Amygdala (tissue), 56 donors: Measurements from ENCODE around the gene STPG4.

Source experiments
- DNase-seq, 56 donors: peaks; one replicate each; lab custom pipeline; 2025; lab: John Stamatoyannopoulos, UW

The STPG4 gene

DNA sequence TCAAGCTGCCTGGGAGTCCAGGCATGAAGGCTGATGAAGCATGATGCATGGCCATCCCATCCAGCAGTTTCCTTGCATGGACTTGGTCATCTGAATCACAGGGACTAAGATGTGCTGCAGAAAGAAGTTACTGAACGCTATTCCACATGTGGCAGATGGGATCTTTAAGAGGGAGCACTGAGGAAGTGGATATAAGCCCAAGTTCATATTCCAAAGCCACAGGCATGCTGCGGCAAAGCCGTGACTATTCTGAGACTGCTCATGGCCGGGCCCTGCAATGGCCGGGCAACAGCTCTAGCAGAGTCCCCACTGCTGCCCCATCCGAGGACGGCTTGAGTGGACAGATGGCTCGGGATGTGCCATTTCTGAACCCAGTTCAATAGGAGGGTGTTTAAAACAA, 61.5 kb downstream of the STPG4 start:
- DNase-seq, result no peak

DNA sequence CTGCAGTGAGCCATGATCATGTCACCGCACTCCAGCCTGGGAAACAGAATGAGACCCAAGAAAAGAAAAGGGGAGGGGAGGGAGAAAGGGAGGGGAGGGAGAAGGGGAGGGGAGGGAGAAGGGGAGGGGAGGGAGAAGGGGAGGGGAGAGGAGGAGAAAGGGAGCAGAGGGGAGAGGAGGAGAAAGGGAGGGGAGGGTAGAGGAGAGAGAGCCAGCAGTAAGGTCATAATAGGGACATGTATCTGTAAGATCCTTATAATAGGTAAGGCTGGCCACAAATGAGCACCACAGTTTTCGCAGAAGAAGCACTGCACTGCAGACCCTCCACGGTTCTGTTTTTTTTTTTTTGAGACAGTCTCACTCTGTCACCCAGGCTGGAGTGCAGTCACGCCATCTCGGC, 62.6 kb downstream of the STPG4 start:
- DNase-seq, result no peak

- no peak for DNase-seq
Measured at GRCh38 chr2:47091118-47091517, 64.0 kb downstream of the STPG4 start.

DNA sequence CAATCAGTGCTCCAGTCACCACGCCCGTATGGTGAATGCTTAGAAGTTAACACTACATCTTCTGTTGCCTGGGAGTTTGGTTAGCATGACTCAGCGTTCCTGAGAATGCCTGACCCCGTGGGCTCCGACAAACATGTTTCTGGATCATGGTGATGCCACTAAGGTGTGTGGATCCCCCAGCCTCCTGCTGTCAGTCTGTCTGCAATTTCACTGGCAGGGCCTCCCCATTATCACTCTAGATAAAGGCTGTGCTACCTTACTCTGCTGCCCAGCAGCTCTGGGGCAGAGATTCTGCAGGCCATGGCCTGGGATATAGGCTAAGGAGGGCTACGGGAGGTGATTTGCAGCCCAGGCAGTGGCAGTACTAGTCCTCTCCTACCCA, 66.0 kb downstream of the STPG4 start:
- no peak for DNase-seq

- DNase-seq, result no peak
Measured at GRCh38 chr2:47088371-47089082, 66.6 kb downstream of the STPG4 start.

GRCh38 chr2:47087051-47087450, 68.1 kb downstream of the STPG4 start:
- no peak for DNase-seq

- DNase-seq, result no peak
Measured at GRCh38 chr2:47086571-47086970, 68.5 kb downstream of the STPG4 start.

GRCh38 chr2:47086054-47086471, 69.0 kb downstream of the STPG4 start:
- peak in 3 of 56 donors; percentile 18 to 65 (median 44) for DNase-seq

- DNase-seq, result peak in 7 of 56 donors; percentile 18 to 56 (median 26)
Measured at GRCh38 chr2:47083886-47084687, 71.0 kb downstream of the STPG4 start.

- no peak for DNase-seq
Measured at GRCh38 chr2:47083485-47083884, 71.6 kb downstream of the STPG4 start.

DNA sequence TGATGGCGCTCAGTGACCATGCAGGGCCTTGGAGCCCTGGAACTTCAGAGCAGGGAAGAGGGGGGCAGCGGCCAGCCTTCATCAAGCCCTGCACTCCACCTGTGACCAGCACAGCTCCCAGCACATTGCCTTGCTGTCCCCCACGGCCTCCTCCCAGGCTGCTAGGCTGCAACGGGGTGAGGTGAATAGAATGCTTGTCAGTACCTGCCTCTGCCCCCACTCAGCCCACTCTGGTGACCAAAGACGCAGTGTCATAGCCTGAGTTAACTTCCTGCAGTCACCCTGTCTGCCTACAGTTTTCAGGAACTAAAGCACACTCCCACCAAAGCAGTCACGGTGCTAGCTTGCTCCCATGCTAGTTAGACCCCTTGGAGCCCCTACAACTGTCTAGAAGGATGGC, 72.1 kb downstream of the STPG4 start:
- no peak for DNase-seq

DNA sequence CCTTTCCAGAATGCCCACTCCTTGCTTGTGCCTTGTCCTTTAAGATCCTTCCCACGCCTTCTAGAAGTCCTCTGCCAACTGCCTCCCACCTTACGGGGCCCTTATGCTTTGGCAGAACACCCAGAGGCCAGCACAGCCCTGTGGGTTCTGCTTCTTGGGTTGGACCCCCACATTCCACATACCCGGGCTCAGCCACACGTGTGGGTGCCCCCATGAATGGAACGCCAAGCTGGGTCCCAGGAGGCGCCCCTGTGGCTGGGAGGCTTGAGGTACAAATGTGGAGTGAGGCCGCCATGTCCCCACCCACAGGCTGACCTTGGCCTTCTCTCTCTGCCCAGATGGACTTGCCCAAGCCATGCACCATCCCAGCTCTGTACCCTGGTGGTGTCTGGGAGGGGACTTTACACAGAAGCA, 74.2 kb downstream of the STPG4 start:
- no peak for DNase-seq

DNA sequence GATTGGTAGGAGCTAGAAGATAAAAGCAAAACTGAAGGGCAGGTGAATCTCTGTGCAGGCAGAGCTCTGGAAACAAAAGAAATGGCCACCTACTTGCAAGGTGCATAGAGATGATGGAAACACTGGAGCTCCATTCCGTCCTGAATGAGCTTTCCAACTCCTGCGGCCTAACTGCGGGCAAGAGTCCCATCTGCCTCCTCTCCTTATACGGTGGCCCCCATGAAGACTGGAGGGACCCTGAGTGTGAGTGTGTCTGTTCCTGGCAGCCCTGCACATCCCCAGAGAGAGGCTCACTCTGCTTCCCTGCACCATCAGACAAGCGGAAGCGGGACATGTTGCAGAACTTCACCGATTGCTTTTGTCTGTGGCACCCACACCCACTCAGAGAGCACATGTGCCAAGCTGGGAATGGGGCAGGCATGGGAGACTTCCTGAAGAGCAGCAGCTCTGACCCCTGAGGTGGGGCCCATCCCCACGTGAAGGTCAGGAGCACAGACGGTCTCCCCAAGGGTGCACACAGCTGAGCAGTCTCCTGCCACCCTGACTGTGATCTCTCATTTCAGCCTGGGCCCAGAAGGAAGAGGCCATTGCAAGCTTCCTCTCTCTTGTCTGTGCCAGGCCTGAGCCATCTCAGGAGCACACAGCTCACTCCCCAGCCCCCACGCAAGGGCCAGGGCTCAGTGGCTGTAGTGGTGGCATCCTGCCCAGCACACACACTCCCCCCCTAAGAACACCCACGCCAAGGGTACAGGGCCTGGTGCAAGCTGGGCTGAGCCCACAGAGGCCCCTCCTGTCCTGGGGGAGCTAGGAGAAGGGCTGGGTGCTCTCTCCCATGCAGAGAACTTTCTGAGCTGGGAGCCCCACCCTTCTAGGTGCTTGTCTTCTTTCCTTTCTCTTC, 75.3 kb downstream of the STPG4 start:
- DNase-seq, result peak in 19 of 56 donors; percentile 16 to 76 (median 41)

DNA sequence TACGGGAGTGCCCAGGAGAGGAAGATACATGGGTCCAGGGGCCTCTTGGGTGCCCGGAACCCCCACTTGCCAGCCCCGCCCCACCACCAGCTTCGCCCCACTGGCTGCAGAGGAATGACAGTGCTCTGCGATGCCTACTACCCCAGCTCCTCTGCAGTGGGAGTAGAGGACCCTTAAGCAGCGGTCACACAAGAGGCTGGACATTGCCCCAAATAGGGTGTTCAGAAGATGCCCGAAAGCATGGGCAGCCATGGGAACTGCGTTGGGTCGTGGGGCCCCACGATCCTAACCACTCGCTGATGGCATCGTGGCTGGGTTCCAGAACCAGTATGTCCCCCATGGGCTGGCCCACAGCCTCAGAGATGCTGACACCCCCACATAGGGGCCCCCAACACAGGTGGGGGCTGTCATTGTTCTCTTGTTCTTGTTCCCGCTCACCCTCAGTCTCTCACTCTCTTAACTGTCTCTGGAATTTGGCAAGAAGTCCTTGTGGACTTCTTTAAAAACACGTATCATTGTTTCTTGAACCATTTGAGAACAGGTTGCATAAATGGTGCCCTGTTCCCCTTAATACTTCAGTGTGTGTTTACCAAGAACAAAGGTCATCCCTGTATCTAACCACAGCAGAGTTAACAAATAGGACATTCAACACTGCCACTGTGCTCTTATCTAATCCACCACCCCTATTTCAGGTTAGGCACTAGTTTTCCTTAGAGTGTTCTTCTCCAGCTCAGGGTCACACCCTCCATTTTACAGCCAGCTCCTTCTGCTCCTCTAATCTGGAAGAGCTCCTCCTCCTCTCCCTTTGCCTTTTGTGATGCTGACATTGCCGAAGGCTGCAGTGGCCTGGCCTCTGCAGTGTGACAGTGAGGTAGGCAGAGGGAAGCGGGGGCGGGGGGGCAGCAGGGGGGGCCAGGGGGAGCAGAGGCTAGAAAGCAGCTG, 76.3 kb downstream of the STPG4 start:
- DNase-seq, result no peak

DNA sequence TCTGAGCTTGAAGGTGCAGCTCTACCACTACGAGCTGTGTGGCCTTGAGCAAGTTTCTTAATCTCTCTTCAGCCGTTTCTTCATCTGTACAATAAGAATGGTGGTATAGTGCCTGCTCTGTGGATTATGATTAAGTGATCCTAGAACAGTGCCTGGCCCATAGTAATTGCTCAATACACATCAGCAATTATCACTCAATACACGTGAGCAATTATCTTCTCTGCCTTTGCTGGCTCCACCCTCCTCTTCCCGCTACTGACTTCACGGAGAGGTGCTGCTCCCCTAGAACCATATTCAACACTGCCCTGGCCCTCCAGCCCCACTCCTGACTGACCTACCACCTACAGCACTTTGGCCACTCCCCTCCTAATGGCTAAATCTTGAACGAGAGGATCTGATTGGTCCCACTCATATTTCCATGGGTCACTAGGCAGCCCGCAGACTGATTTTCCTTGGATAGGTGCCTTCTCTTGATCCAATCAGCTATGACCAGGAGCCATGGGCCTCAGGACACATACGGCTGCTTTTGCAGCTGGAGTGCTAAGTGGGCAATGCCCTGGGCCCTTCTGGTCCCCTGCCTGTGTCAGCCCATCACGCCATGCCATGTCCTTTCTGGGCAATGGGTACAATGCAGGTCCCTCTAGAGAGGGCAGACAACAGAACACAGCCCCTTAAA, 77.5 kb downstream of the STPG4 start:
- no peak for DNase-seq

DNA sequence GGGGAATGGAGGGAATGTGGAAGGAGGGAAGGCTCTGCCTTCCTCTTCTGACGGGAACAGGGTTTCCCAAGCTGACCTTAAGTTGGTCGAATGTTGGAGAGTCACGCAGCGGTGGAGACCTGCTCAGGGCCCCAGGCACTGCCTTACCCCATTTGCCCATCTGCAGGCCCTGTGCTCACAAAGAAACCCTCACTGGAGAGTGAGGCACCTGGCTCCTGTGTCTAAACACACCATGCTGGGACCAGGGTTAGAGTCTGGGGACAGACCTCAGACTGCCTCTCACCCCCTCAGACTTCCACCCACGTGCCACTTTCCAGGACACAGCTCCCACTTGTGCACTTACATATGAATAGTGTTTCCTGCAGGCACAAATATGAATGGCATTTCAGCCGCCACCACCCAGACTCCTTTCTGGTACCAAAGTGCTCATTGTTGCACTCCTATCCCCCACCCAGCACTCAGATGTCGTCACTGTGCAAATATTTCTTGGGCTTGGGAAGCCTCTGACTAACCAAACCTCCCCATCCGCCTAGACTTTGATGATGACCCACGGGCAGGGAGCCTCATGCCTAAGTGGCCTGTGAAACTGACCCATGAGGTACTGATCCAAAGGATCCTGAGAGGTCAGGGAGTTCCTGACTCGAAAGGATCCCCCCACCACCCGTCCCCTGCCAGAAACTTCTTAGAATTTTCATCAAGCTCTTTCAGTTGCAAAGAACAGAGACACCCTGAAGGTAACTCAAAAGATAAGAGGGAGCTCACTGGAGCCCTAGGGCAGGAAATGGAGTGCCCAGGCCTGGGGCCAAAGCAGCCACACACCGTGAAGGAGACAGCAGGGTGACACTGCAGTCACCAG, 78.3 kb downstream of the STPG4 start:
- DNase-seq, result peak in 1 of 56 donors; percentile 20

DNA sequence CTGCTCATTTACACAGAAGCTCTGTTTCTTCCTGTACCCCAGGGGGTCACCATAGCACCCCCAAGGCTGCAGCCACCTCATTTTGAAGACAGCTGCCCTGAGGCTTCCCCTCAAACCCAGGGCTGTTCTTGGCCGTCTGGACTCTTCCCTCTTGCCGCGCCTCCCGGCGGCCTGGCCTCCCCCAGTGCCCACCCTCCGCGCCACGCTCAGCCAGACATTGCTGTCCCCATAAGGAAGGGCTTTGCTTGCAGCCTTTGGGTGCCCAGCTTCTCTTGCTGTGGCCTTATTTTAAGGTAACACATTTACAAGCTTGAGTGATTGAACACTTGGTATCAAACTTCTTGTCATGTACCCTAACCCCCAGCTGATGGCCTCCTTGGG, 79.0 kb downstream of the STPG4 start:
- DNase-seq, result no peak
